Motor neuron (in vitro differentiated cells): Measurements from ENCODE around the gene GYPC. TPM values are rescaled to one million over a fixed set of nuclear protein-coding genes. Genes with fewer than 3 reads are reported as not detected.
"Not testable (repeated sequence)": the region's sequence is repeated elsewhere in the genome, so short reads cannot be mapped to it uniquely, and the experiment has no call there.

Experiments used
- ATAC-seq, 8 experiments: fragments of 200-7000 bp; cut with Tn5 transposase; replicated peaks in 6 of 8; 2 replicates each; pipeline ENCODE4 v1.8.0; 2021; ENCODE audit warnings: mild to moderate bottlenecking in 8 of 8, moderate library complexity in 8 of 8
- H3K27ac ChIP-seq, 2 donors: fragments of 250-450 bp; sonication (Bioruptor Pico); 2 replicates each; pipeline ENCODE4 v1.9.0; 2021; ENCODE audit warnings: antibody characterized with exemption in 2 of 2, mild to moderate bottlenecking in 2 of 2, moderate library complexity in 1 of 2
- H3K4me1 ChIP-seq, 2 donors: fragments of 250-450 bp; sonication (Bioruptor Pico); replicated peaks in 1 of 2; 2 replicates each; pipeline ENCODE4 v1.6.1; 2021; ENCODE audit warnings: antibody characterized with exemption in 2 of 2, mild to moderate bottlenecking in 2 of 2, moderate library complexity in 1 of 2
- H3K4me3 ChIP-seq, 5 donors: fragments of 250-450 bp; sonication (Bioruptor Pico); 2 replicates each; pipeline ENCODE4 v1.9.0; 2021; ENCODE audit warnings: antibody characterized with exemption in 5 of 5, mild to moderate bottlenecking in 5 of 5, moderate library complexity in 4 of 5
- WGBS, 10 experiments: fragments of 450-650 bp; shearing (Covaris generic); methylation state at CpG; one replicate each; pipeline ENCODE4 v1.0.0; 2022; 5-methylcytosine and 5-hydroxymethylcytosine counted together
- in situ Hi-C, 9 experiments: fragments of 400-800 bp; cut with MboI; loops; one replicate each; pipeline ENCODE4 v1.15.0; 2021; ENCODE audit warnings: low sequenced_read_pairs in 9 of 9, low pct_unique_long_range_greater_than_20kb in 2 of 9; ENCODE audit not compliant: unreplicated experiment in 9 of 9
- total RNA-seq, 8 experiments: library from RNA; unstranded; fragments of 300-600 nt; gene quantifications; 2 replicates each; pipeline versions ENCODE4 v1.2.3 to v1.2.4, GENCODE V29; 2022

The GYPC gene
- total RNA-seq, 8 experiments from 2014 or later: 23.4 to 264 (median 65.0) TPM

DNA sequence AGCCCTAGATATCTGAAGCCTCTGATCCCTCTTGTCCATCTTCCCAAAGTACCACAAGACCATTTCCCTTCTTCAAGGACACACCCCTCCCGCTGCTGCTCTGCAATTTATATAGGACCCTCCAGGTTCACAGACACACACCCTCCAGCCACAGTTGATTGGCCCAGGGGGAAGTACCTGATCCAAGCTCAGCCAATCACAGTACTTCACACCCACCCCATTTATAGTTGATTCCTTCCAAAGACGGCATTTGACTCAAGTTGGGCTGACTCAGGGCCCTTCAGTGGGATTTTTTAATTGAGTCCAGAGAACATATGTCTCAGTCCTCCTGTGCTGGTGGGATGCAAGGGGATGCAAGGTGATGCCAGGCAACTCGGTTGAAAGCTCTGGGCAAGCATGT, 59.2 kb downstream of the GYPC start:
- Histone ChIP-seq H3K4me1 (peaks cover 6 to 14% of the 10 kb centered on the region in 2 donors), H3K27ac (no peak overlapping the region), H3K4me3 (no peak overlapping the region)
- no peak for ATAC-seq
- in situ Hi-C loops: no loop called here
- 17 to 100% (median 83%) methylated on average over 1 to 3 of the region's 3 CpGs; no CpG with 5 or more reads in 3 of the 10 experiments for WGBS, 10 experiments

- H3K4me3 ChIP-seq: no peak overlapping the region
- H3K27ac ChIP-seq: no peak overlapping the region
- H3K4me1 ChIP-seq: peaks cover 6 to 15% of the 10 kb centered on the region in 2 donors
- no peak for ATAC-seq
- WGBS, 10 experiments: 23 to 97% (median 86%) methylated on average over 2 to 5 of the region's 5 CpGs; no CpG with 5 or more reads in 4 of the 10 experiments
- in situ Hi-C loops: no loop called here
Observed at GRCh38 chr2:126715576-126716406, 59.8 kb downstream of the GYPC start.

GRCh38 chr2:126717277-126717676, 61.3 kb downstream of the GYPC start:
- 60 to 100% (median 97%) methylated on average over 1 to 9 of the region's 10 CpGs; no CpG with 5 or more reads in 1 of the 10 experiments for WGBS, 10 experiments
- peaks cover 6 to 18% of the 10 kb centered on the region in 2 donors for H3K4me1 ChIP-seq
- H3K27ac ChIP-seq, in situ Hi-C loops, ATAC-seq, H3K4me3 ChIP-seq: not testable (repeated sequence)

- Histone ChIP-seq H3K27ac (no peak overlapping the region), H3K4me1 (peaks cover 9 to 18% of the 10 kb centered on the region in 2 donors), H3K4me3 (no peak overlapping the region)
- in situ Hi-C loops: no loop called here
- ATAC-seq: no peak
- WGBS, 10 experiments: 75 to 97% (median 86%) methylated on average over 1 to 5 of the region's 5 CpGs; no CpG with 5 or more reads in 3 of the 10 experiments
Observed at GRCh38 chr2:126717928-126718327, 62.0 kb downstream of the GYPC start.

- in situ Hi-C loops: no loop called here
- peak in 5 of 8 experiments; percentile 45 to 90 (median 73) for ATAC-seq
- Histone ChIP-seq H3K27ac (no peak overlapping the region), H3K4me1 (peaks cover 10 to 18% of the 10 kb centered on the region in 2 donors), H3K4me3 (no peak overlapping the region)
- 79 to 100% (median 92%) methylated on average over 2 of the region's 3 CpGs; no CpG with 5 or more reads in 7 of the 10 experiments for WGBS, 10 experiments
Observed at GRCh38 chr2:126719191-126719832, 63.4 kb downstream of the GYPC start.

- 30 to 90% (median 82%) methylated on average over 1 to 3 of the region's 4 CpGs; no CpG with 5 or more reads in 3 of the 10 experiments for WGBS, 10 experiments
- H3K4me3 ChIP-seq: no peak overlapping the region
- in situ Hi-C loops: no loop called here
- peak in 2 of 8 experiments; percentile 33 to 36 for ATAC-seq
- peaks cover 10 to 18% of the 10 kb centered on the region in 2 donors for H3K4me1 ChIP-seq
- no peak overlapping the region for H3K27ac ChIP-seq
Observed at GRCh38 chr2:126719833-126720351, 63.9 kb downstream of the GYPC start.

GRCh38 chr2:126720638-126721037, 64.7 kb downstream of the GYPC start:
- no peak overlapping the region for H3K27ac ChIP-seq
- H3K4me3 ChIP-seq: no peak overlapping the region
- peaks cover 10 to 18% of the 10 kb centered on the region in 2 donors for H3K4me1 ChIP-seq
- peak in 1 of 8 experiments; percentile 27 for ATAC-seq
- WGBS, 10 experiments: 80 to 100% (median 100%) methylated on average over 1 to 2 of the region's 2 CpGs; no CpG with 5 or more reads in 4 of the 10 experiments
- in situ Hi-C loops: no loop called here

DNA sequence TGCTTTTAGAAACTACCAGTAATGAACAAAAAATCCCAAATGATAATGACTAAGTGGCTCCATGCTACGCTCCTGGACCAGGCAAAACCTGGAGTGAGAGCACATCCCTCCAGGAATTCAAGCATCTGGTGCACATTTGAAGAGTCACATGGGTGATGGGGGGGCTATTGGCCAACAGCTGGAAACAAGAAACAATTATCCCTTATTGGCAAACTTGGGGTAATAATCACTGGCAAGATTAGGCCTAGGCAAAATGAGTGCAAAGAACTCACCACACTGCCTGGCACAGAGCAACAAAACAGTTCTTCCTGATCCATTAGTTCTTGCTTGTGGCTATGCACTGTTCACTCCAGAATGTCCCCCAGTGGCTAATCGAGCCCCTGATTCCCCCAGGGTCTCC, 66.1 kb downstream of the GYPC start:
- ATAC-seq: no peak
- WGBS, 10 experiments: 20 to 86% (median 39%) methylated on average over 1 to 2 of the region's 2 CpGs; no CpG with 5 or more reads in 3 of the 10 experiments
- Histone ChIP-seq H3K4me3 (no peak overlapping the region), H3K4me1 (peaks cover 10 to 18% of the 10 kb centered on the region in 2 donors), H3K27ac (no peak overlapping the region)
- in situ Hi-C loops: no loop called here

GRCh38 chr2:126722546-126722945, 66.6 kb downstream of the GYPC start:
- in situ Hi-C loops: no loop called here
- H3K27ac ChIP-seq: no peak overlapping the region
- WGBS, 10 experiments: 14 to 80% (median 62%) methylated on average over 1 to 3 of the region's 4 CpGs; no CpG with 5 or more reads in 4 of the 10 experiments

DNA sequence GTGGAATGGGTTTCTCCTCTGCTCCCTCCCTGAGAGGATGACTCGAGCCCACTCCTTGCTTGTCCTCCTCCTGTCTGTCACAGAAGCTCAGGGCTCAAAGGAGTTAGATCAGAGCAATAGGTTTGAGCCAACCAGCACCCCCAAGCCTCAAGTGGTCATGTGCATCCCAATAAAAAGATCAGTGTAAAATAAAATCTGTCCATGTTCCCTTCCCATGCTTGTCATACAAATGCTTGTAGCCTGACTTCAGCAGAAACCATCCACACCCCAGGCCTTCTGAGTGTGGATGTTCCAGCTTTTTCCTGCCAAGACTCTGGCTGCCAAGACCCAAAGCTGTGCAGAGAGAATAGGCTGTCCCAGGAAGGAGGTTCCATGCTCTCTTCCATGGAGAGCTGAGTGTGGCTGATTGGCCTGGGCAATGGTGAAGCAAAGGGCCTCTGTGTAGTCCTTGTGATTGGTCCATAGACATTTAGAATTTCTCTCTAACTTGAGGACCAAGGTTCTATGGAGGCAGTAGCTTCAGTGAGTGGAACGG, 67.4 kb downstream of the GYPC start:
- in situ Hi-C loops: no loop called here
- no peak for ATAC-seq
- 13 to 100% (median 67%) methylated on average over 1 to 2 of the region's 2 CpGs; no CpG with 5 or more reads in 2 of the 10 experiments for WGBS, 10 experiments

More at GRCh38 chr2:126722546-126722945, 66.6 kb downstream of the GYPC start:
- peak in 3 of 8 experiments; percentile 64 to 92 (median 79) for ATAC-seq
- Histone ChIP-seq H3K4me3 (no peak overlapping the region), H3K4me1 (peaks cover 10 to 18% of the 10 kb centered on the region in 2 donors)

DNA sequence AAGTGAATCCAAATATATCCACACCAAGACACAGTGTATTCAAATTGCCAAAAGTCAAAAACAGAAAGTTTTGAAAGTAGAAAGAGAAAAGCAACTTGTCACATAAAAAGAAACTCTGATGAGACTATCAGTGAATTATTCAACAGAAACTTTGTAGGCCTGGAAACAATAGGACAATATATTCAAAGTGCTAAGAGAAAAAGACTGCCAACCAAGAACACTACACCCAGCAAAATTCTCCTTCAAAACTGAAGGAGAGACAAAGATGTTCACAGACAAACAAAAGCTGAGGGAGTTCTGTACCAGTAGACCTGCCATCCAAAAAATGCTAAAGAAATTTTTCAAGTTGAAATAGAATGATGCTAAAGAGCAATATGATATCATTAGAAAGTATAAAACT, 69.6 kb downstream of the GYPC start:
- Histone ChIP-seq H3K4me1 (peaks cover 2 to 5% of the 10 kb centered on the region in 2 donors), H3K4me3 (no peak overlapping the region)
- no peak for ATAC-seq

More for the DNA sequence above, 67.4 kb downstream of the GYPC start:
- no peak overlapping the region for H3K4me3 ChIP-seq
- H3K4me1 ChIP-seq: peaks cover 10 to 18% of the 10 kb centered on the region in 2 donors
- H3K27ac ChIP-seq: no peak overlapping the region

DNA sequence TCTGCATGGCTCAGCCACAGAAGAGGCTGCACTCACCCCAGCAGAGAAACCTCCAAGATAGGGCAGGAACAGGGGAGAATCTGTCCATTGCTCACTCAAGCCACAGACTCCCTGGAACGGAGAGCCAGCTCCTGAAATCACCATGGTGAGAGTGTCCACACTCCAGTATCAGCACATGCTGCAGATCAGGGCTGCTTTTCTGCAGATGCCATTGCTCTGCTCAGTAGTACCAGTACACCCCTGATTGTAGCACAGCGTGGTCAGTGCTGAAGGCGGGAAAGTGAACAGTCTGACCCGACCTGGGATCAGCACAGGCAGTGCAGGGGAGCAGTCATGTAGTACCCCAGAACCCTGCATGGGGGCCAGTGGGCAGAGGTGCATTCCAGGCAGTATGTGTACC, 73.9 kb downstream of the GYPC start:
- Histone ChIP-seq H3K27ac (no peak overlapping the region), H3K4me3 (no peak overlapping the region), H3K4me1 (no peaks in the 10 kb centered on the region)
- in situ Hi-C loops: no loop called here
- peak in 1 of 8 experiments; percentile 36 for ATAC-seq
- 40 to 100% (median 70%) methylated on average over 1 to 3 of the region's 4 CpGs; no CpG with 5 or more reads in 5 of the 10 experiments for WGBS, 10 experiments

More for the DNA sequence above, 69.6 kb downstream of the GYPC start:
- H3K27ac ChIP-seq: no peak overlapping the region
- in situ Hi-C loops: no loop called here
